ENCODE measurements around the gene MAD1L1.

Gene MAD1L1

DNA sequence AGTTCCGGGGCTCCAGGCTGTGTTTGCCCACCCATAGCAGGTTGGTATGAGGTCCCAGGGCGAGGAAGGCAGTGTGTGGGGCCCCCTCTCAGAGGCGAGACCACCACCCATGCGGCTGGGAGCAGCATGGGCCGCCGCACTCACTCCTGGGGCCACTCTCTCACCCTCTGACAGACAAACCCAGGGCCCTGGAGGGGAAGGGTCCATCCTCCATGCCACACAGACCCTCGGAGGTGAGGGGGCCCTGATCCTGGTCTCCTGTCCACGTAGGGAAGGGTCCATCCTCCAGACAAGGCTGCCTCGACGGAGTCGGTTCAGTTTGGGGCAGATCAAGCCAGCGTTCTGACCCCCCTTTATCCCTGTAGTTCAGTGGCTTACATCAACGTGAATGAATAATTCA, 331.9 kb downstream of the MAD1L1 start:
- no peak for DNase-seq

DNA sequence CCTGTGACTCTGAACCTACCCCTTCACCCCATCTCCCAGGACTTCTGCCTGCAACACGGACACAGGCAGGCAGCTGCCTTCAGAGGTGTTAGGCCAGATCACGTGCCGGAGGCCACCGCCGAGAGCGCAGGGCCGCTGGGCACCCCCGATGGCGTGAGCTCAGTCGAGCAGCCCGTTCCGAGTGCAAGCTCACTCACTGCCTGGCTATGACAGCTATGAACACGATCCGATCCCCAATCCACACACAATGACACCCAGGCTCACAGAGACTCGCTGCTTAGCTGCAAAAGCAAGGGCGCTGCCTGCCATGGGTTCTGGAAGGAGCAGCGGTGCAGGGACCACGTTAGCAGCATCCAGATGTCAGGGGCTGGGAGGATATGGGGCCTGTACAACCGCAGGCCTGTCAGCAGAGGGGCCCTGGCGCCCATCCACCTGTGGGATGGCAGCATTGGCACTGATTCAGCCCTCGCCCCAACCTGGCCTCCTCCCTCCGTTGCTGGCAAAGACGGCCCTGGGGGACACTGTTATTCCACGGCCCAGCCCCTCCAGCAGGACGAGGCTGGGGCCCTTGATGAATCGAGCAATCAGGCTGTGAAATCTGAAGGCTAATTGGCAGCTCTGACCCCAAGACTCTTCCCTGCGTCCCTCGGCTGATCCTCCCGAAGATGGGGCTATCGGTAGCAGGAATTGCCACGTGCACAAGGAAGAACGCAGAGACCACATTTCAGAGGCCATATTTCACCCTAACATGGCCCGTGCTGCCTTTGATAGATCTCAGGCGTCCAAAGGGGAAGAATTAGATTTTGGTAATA, 332.6 kb downstream of the MAD1L1 start:
- no peak for DNase-seq

DNA sequence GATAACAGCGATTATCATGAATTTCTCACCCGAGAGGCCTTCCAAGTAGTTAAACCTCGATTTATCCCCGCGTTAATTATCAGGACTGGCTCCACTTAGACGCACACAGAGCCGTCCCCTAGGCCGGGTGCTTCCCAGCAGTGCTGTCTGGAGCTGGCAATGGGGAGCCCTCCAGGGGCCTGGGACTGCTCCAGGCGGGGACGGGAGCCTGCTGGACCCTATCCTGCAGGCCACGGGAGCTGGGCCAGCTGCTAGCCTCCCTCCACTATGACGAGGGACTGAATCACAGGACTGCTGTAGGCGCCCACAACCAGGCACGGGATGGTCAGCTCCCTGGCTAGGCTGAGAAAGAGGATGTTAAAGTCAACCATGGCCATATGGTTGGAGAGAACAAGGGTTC, 333.5 kb downstream of the MAD1L1 start:
- no peak for DNase-seq

DNA sequence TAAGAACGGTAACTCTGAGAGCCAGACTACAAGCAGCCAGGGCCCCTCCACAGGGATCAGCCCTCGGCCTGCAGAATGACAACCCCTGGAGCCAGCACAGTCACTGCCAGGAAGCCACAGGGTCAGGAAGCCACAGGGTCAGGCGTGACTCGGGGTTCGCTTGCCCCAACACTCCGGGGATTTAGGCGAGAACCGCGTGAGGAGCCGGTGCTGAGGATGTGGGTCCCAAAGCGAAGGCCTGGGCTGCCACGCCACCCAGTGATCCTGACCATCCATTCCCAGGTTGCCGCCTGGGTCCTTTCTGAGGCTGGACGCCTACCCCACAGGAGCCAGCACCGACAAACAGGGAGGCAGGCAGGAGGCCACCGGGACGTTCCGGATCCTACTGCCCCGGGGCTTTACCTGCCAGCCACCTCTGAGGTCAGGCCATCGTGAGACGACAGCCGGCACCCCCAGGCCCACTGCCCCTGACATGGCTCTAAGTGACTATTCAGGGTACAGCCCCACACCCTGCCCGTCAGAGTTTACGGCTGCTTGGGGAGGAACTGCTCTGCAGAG, 334.0 kb downstream of the MAD1L1 start:
- no peak for DNase-seq

DNA sequence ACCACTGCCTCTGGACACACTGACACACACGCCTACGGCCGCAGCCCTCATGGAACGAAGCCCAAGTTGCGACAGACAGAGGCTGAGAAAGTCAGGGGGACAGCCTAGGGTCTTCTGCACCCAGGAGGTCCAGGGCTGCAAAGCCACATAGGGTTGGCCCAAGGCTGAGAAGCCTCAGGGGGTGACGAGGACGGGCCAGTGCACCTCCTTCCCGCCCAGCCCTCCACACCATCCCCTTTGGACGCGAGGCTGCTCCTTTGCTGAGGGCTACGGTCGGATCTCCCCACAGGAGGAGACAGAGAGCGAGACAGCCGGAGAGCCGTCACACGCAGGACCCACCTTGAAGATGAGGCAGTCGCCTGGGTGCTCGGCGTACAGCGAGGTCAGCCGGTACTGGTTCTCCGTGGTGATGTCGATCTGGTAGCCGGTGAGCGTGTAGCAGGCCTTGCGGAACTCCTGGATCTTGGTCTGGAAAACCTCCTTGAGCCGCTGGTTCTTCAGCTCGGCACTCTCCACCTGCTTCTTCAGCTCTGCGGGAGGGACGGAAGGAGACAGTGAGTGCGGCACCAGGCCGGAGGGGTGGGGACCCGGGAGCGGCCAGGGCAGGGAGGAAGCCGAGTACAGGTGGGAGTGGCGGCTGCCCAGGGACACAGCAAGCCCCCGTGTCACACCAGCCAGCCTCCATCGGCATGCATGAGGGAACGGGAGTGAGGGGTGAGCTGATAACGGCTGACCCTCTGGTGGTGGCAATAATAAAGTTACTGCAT, 334.7 kb downstream of the MAD1L1 start:
- DNase-seq, result no peak

DNA sequence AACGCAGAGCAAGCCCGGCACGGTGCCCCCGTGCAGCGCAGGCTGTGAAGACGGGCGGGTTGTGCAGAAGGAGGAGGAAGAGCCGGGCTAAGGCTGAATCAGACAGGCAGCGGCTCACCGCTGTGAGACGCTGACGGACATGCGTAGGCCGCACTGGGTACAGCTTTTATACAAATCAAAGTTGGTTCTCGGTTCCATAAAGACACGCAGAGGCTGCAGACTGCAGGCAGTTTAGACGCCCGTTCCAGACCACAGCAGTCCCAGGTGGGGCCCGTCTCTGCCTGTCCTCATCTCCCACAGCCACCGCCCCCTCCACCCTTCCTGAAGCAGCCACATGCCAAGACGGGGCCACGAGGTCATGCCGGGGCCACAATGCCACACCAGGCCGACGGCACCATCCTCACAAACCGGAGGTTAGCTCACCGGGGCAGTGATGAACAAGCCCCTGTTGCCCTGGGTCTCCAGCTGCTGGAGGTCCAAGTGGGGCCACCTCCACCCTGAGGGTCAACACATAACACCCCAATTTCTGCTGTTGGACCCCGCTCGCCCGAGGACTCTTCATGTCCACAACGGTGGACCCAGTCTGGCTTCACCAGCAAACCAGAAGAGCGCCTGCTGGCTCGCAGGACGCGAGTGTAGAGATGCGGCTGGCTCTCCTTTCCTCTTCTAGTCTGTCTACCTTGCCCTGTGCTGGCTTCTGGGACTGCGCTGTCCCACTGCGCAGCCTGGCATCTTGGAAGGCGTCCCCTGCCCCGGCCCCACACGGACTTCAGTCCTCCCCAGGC, 335.5 kb downstream of the MAD1L1 start:
- no peak for DNase-seq

DNA sequence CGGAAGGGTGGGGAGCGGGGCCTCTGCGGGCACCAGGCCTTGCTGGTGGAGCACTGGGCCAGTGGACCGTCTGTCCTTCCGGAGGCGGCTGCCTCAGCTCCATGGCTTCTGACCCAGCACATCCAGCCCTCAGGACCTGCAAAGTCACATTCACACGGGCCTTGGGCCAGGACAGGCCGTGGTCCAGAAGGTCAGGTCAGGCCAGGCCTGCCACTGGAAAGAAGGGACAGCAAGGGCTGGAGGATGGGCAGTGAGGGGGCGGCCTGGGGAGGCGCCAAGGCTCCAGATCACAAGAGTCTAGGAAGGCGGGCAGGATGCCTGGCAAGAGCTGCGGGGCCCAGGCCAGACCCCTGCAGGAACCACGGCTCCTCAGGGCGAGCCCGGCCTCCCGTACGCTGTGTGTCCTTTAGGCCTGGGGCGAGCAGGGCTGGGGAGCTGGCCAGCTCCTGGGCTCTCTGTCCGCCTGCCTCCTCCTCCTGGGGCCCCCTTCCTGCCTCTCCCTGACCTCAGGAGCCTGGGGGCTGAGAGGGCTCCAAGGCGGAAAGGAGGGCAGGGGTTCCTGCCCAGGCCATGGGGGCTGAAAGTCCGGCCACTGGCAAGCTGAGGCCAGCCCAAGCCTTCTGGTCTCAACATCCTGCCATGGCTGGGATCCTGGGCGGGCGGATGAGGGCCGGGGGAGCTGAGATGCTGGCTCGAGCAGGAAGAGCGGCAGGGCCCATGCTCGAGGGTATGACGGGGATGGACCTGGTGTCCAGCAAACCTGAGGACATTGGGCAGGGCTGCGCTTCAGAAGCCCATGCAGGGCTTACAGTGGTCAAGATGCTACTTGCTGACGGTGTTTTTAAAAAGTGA, 336.9 kb downstream of the MAD1L1 start:
- no peak for DNase-seq

DNA sequence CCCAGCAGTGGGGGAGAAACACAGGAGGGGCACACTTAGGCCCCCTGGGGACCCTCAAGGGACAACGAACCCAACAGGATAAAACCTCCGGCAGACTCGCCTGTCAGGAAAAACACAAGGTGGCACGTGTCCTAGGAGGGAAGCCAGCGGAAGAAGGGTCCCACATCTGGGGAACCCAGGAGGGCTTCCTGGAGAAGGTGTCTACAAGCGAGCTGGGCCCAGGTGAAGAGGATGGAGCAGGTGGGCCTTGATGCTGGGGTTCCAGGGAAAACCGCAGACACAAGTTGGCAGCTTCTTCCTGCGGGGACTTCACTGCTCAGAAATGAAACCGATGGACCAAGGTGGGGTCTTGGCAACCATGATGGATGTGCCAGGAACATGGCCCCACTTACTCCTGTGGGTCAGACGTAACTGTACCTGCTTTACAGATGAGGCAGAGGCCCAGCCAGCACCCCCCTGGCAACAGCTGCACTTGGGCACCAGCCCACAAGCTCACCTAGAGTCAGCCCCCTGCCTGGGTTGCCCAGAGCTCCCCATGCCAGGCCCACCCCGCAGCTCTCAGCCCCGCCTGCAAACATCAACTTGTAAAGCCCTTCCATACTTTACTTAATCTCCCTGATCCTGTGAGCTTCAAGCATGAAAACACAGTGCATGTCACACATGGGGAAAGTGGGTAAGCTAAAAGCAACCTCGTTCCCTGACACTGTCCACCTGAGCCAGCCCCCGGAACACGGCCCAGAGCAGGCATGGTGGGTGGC, 337.7 kb downstream of the MAD1L1 start:
- no peak for DNase-seq

DNA sequence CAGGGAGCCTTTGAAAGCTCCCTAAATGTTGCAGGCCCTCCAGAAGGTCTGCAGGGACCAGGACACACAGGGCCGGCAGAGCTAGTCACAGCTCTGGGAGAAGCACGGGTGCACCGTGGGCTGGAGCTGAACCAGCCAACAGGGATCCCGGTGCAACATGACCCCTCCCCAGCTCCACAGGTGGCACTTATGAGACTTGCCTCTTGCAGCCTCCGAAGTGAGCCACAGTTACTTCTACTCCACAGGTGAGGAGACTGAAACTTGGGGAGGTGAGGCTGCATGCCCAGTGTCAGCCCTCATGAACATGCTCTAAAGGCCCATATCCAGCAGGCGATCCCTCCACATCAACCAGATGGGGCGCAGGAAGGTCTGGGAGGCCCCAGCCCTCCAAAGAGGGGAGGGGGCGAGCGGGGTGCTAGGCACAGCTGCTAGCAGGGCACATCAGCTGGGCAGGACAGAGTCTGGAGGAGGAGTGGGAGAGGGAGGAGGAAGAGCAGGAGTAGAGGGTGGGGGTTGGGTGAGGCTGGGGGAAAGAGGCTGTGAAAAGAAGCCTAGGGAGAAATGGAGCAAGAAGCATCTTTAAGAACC, 338.3 kb downstream of the MAD1L1 start:
- no peak for DNase-seq

DNA sequence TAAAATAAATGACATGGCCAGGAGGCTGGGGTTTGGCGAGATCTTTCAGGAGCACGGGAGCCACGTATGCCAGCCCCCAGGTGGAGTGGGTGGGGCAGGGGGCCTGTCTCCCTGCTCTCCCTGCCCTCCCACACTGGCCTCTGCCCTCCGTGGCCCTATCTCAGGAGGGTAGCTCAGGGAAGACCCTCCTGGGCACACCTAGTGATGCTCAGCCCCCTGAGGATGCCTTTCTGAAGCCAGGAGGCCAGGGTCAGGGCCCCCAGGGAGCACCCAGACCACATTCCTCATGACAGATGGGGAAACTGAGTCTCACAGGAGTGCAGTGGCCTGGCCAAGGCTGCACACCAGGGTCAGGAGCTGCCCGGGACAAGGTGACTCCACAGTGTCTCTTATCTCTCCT, 339.3 kb downstream of the MAD1L1 start:
- DNase-seq, result no peak

DNA sequence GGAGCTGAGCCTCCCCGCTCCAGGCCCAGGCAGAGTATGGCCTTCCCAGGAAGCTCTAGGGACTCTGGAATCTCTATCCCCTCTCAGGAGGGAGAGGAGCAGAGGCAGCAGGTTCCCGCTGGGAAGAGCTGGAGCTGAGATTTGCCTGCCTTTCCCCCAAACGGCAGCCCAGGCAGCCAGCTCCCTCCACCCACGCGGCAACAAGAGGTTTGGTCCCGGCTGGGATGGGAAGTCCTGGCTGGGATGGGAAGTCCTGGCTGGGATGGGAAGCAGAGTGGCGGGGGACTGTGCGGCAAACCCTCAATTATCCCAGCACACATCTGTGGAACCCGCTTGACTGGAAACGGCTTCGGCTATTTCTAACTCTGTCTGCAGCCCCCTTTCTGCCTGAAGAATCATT, 339.7 kb downstream of the MAD1L1 start:
- no peak for DNase-seq

DNA sequence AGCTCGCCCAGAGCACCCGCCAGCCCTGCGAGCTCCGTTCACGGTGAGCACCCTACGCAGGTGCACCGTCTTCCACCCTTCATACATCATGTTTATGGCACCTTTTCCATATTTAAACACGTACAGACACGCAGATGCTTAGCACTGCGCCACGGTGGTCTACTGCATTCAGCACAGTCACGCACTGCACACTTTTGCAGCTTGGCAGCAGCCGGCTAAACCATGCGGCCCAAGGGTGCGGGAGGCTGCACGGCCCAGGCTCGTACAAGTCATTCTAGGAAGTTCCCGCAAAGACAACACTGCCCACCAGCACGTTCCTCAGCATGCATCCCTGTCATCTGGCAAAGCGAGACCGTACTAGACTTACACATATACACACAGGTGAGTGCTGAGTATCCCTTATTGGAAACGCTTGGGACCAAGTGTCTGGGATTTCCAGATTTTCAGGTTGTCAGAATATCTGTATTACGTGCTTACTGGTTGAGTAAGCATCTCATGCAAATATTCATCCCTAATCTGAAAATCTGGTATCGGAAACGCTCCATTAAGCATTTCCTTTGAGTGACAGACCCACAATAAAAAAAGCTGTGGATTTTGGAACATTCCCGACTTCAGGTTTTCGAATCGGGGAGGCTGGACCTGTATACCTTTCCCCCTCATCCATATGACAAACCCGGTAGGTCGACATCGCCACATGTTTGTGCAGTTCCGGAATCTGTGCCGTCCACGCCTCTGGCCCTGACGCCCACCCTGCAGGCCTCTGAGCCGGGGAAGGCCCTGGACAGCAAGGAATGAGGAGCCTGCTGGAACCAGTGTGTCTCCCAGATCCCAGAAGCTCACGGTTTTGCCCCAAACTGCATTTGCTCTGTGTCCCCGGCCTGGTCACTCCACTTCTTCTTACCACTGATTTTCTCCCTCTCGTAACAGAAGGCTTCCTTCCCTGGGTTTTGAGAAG, 340.5 kb downstream of the MAD1L1 start:
- no peak for DNase-seq

DNA sequence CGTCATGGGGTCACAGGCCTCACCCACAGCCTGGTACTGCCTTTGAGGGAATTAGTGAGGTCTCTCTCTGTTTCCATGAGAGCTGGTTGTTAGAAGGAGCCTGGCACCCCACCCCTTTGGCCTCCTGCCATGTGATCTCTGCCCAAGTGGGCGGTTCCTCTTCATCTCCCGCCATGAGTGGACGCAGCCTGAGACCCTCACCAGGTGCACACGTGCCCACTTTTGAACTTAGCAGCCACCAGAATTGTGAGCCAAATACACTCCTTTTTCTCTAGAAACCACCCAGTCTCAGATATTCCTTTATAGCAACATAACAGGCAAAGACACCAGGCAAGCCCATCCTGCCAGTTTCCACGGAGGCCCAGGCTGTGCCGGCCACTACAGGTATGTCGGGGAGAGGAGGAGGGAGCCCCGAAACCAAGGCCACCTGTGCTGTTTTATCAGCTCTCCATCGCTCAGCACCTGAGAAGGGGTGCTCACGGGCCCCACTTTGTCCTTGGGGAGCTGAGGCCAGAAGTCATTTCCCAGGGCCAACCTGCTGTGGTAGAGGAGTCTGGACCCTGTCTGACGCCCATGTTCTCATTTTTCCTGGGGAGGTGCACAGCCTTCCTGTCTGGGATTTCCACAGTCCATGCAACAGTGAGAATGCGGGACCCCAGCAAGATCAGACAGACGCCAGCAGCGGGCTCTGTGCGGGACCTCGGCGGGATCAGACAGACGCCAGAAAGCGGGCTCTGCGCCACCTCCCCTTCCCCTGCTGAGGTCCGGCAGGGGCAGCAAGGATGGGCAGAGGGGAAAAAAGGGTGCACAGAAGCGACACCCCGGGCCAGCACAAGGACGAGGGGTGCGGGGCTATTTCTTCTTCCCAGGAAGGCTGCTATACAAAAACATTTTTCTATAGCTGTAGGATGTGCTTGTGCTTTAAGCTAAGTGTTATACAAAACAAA, 342.2 kb downstream of the MAD1L1 start:
- no peak for DNase-seq

DNA sequence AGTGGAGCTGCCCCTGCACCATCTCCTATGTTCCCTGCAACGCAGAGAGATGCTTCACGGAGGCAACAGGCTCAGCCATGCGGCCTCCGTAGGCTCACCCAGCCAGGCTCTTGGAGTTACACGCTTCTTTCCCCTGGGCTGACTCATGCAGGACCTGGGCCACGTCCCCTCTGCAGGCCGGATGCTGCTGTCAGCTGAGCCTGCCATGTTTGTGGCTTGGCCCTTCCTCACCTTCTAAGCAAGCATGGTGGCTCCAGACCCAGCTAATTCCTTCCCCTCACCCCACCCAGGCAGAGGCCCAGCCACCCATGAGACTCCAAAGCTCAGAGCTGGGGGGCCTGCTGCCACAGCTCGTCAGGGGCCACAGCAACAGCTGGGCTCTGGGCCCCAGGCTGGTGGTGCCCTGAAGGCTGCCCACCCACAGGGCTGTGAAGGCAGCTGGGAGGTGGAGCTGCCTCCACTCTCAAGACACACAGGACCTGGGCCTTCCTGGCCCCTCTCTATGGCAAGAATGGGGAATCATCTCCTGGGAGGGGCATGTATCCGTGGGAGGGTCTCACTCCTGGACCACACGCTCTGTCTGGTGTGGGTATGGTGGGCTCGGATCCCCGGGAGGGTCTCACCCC, 343.1 kb downstream of the MAD1L1 start:
- DNase-seq, result no peak

DNA sequence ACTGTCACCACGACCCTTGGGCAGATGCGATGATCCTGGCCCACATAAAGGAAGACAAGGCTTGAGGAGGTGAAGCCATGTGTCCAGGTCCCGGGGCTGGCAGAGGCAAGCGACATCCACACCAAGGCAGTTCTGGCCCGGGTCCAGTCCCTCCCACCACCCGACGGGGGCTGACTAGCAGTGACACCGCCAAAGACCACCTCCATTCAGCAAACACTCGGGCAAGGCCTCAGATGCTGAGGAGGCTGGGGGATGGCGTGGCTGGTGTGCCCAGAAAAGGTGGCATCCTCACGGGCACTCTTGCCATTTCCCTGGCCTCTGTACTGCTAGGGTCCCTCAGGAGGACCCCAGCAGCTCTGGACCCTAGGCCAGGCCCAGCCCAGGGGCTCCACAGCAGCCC, 343.7 kb downstream of the MAD1L1 start:
- DNase-seq, result no peak

DNA sequence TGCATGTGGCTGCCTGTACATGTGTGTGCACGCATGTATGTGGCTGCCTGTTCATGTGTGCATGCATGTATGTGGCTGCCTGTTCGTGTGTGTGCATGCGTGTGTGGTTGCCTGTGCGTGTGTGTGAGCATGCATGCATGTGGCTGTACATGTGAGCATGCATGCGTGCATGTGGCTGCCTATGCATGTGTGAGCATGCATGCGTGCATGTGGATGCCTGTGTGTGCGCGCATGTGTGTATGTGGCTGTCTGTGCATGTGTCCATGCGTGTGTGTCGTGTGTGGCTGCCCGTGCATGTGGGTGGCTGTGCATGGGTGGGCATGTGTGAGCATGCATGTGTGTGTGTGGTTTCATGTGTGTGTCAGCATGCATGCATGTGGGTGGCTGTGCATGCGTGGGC, 344.3 kb downstream of the MAD1L1 start:
- DNase-seq, result no peak

DNA sequence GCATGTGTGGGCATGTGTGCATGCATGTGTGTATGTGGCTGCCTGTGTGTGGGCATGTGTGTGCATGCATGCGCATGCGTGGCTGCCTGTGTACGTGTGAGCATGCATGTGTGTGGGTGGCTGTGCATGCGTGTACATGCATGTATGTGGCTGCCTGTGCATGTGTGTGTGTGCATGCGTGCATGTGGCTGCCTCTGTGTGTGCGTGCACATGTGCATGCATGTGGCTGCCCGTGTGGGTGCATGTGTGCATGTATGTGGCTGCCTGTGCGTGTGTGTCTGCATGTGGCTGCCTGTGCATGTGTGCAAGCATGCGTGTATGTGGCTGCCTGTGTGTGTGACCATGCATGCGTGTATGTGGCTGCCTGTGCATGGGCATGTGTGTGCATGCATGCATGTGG, 345.5 kb downstream of the MAD1L1 start:
- no peak for DNase-seq

DNA sequence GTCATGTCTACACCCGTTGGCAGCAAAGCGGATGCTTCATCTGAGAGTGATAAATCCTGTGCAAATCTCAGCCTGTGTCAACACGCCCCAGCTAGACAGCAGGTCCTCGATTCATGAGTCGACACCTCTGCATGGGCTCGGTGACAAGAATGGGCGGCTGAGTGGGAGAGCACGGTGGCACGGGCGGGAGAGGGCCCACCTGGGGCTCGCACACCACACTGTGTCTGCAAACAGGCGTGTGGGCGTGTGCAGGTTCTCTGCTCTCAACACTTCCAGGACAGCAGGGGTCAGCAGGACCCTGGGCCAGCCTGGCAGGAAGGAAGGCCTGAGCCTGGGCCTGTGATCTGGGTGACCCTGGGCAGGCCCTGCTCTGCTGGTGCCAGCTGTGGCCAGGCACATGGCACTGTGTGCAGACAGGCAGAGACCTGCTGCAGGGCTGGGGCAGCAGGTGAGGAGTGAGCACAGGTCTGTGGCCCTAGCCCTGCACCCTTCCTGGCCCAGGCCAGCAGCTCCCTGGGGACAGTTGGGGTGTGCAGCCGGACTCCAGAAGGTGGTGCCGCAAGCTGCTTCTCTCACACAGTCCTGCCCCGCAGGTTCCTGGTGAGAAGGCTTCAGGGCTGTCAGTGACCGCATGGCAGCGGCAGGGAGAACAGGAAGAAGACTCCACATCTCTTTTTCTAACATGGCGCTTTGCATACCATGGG, 346.2 kb downstream of the MAD1L1 start:
- DNase-seq, result no peak

Data from activated T-cell treated with anti-CD3 and anti-CD28 coated beads, Interleukin-2, amount 50 U/mL, for 1 hour (primary cell).